Subcutaneous adipose tissue (tissue), 4 donors: ENCODE results near the gene TM4SF4. TPM values are rescaled to one million over a fixed set of nuclear protein-coding genes. Genes with fewer than 3 reads are reported as not detected.

Experiments
- total RNA-seq, 4 donors: library from RNA; depleted of rRNA; stranded (reverse); fragments of >200 nt; gene quantifications; one replicate each; pipeline ENCODE4 v1.1.0, GENCODE V29; 2016
- TF ChIP-seq, protein P1 (sequence below): fragments of 450-650 bp; IDR thresholded peaks from one replicate; pipeline ENCODE4 v1.5.1; 2016; ENCODE audit warnings: low read depth, mild to moderate bottlenecking, control low read depth, antibody characterized with exemption, moderate library complexity

TM4SF4 gene
- total RNA-seq: not detected

DNA sequence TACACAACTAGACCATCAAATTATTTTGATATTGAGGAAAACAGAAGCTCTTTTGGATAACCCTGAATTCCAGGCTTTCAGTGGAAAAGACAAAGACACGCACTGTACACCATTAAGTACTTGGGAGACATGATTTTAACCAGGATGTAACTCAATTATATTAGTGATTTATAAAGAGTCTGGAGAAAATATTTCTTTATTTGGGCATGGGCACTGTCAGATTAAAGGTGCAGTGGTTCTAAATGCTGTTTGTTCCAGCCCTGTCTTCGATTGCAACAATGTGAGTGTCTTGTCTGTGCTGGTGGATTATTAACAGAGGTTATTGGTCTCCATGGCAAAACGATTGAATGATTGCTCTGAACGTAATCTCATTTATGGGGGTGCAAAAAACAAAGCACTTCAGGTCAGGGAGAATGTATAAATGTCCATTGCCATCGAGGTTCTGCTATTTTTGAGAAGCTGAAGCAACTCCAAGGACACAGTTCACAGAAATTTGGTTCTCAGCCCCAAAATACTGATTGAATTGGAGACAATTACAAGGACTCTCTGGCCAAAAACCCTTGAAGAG lies at the start of gene TM4SF4:
TM4SF4 (plus strand) TSS at position 448 of the 568 bp plus-strand sequence. CDS start 181 bp downstream, outside the sequence.
- TF ChIP-seq, protein P1, sequence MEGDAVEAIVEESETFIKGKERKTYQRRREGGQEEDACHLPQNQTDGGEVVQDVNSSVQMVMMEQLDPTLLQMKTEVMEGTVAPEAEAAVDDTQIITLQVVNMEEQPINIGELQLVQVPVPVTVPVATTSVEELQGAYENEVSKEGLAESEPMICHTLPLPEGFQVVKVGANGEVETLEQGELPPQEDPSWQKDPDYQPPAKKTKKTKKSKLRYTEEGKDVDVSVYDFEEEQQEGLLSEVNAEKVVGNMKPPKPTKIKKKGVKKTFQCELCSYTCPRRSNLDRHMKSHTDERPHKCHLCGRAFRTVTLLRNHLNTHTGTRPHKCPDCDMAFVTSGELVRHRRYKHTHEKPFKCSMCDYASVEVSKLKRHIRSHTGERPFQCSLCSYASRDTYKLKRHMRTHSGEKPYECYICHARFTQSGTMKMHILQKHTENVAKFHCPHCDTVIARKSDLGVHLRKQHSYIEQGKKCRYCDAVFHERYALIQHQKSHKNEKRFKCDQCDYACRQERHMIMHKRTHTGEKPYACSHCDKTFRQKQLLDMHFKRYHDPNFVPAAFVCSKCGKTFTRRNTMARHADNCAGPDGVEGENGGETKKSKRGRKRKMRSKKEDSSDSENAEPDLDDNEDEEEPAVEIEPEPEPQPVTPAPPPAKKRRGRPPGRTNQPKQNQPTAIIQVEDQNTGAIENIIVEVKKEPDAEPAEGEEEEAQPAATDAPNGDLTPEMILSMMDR: no peak

DNA sequence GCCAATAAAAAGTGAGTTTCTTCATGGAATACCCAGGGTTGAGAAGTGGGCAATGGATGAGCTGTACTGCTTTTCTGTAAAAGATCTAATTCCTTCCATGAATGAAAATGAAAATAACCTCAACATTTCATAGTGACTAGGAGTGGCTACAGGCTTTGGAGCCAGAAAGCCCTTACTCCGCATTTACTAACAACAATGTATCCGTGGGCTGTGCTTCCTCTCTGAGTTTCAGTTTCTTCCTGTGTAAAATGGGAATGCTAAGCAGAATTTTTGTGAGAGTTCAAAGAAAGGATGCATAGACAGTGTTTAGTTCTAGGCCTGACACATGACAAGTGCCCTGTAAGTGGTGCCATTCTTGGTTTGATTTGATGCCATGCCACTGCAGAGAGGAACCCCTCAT lies 49.6 kb upstream of the TM4SF4 start:
- TF ChIP-seq, protein P1: no peak

DNA sequence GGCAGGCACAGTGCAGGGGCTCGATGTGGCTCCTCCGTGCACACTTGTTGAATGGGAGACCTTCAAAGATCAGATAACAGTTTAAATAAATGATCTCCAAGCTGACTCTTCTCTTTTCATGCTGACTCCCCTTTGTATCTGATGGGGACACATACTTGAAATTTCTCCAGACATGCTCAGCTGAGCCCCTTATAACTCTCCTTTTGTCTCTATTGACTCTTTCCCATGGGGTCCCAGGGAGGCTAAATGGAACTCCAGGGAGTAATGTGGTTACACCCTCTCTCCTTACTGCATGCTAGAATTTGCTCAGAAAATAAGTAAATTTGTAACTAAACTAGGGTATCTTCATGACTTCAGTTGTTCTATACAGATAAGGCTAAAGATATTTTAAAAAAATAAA lies 48.2 kb upstream of the TM4SF4 start:
- TF ChIP-seq, protein P1: no peak

DNA sequence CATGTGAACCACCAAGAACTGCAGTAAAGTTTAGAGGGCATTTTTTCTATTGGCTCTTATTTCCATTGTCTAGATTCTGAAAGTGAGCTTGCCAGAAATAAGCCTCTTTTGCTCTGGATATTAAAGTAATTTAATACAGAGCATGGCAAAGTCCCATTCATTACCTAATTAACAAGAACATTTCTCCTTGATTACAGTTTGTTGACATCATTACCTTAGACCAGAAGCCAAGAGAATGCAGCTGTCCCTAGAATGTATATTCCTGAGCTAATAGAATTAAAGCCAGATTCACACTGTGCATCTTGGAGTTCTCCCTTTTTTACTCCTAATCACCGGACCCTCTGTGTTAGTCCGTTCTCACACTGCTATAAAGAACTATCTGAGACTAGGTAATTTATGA lies 46.4 kb upstream of the TM4SF4 start:
- TF ChIP-seq, protein P1: no peak

GRCh38 chr3:149430216-149430615 lies 44.3 kb upstream of the TM4SF4 start:
- TF ChIP-seq, protein P1: no peak

DNA sequence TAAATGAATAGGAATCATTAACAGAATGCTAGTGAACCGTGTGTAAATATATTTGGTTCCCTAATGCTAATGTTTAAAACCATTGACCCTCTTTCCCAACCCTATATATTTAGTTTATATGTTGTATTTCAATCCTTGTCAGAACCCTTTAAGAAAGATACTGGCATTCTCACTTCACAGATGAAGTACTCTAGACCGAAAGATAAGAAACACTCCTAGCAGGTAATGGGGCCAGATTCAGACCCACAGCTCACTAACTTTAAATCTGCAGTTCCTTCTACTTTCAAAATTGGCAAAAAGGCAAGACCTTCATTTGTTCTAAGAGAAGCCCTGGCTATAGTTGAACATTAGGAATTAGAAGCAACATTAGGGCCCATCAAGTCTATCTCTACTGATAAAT lies 42.3 kb upstream of the TM4SF4 start:
- TF ChIP-seq, protein P1: no peak

GRCh38 chr3:149435996-149436885 lies 38.3 kb upstream of the TM4SF4 start:
- TF ChIP-seq, protein P1: no peak
